Neural cell (in vitro differentiated cells): ENCODE measurements around the gene EAF2.

Source experiments
- CTCF ChIP-seq: fragments of 450-650 bp; IDR thresholded peaks from 2 replicates; pipeline ENCODE4 v1.5.1; 2014; ENCODE audit warnings: antibody characterized with exemption, mild to moderate bottlenecking, moderate library complexity; ENCODE audit not compliant: poor library complexity, severe bottlenecking
- EP300 ChIP-seq: fragments of 450-650 bp; conservative IDR thresholded peaks from 2 replicates; pipeline ENCODE4 v1.6.1; 2014; ENCODE audit warnings: antibody characterized with exemption, mild to moderate bottlenecking, moderate library complexity; ENCODE audit not compliant: poor library complexity, severe bottlenecking
- EZH2 ChIP-seq: fragments of 200-600, 300-800 bp; shearing (Covaris generic), sonication (generic); IDR thresholded peaks from 2 replicates; pipeline ENCODE4 v1.6.1; 2014; ENCODE audit warnings: antibody characterized with exemption, low read length, borderline replicate concordance, mild to moderate bottlenecking; ENCODE audit not compliant: insufficient read depth, poor library complexity, severe bottlenecking
- MXI1 ChIP-seq: fragments of 450-650 bp; conservative IDR thresholded peaks from 2 replicates; pipeline ENCODE4 v1.6.1; 2014; ENCODE audit warnings: antibody characterized with exemption, mild to moderate bottlenecking; ENCODE audit not compliant: poor library complexity, severe bottlenecking
- POLR2AphosphoS5 ChIP-seq: IDR thresholded peaks from 2 replicates; pipeline ENCODE4 v1.6.1; 2012
- RAD21 ChIP-seq: fragments of 450-650 bp; conservative IDR thresholded peaks from 2 replicates; pipeline ENCODE4 v1.6.1; 2014; ENCODE audit warnings: antibody characterized with exemption, mild to moderate bottlenecking, moderate library complexity
- REST ChIP-seq: IDR thresholded peaks from 2 replicates; pipeline ENCODE4 v1.6.1; 2012; ENCODE audit warnings: borderline replicate concordance
- SMC3 ChIP-seq: fragments of 450-650 bp; conservative IDR thresholded peaks from 2 replicates; pipeline ENCODE4 v1.6.1; 2014; ENCODE audit warnings: antibody characterized with exemption, mild to moderate bottlenecking, moderate library complexity; ENCODE audit not compliant: poor library complexity
- TAF1 ChIP-seq: IDR thresholded peaks from 2 replicates; pipeline ENCODE4 v1.6.1; 2012; ENCODE audit warnings: low read depth

- TF ChIP-seq CTCF (no peak), EP300 (no peak), MXI1 (no peak), EZH2 (no peak), TAF1 (no peak), RAD21 (no peak), SMC3 (no peak), POLR2AphosphoS5 (no peak), REST (no peak)
Measured at GRCh38 chr3:121803771-121804320, 31.2 kb upstream of the EAF2 start.
